Osteoblast (primary cell): Measurements from ENCODE around the gene DNAI1. TPM values are rescaled to one million over a fixed set of nuclear protein-coding genes. Genes with fewer than 3 reads are reported as not detected.

Source experiments
- DNase-seq: peaks from one replicate; pipeline ENCODE4 v3.0.0; 2011; ENCODE audit warnings: low spot score, mixed read lengths; ENCODE audit not compliant: insufficient read length; ENCODE audit errors: missing footprints
- H2AFZ ChIP-seq: 2 replicates; pipeline ENCODE4 v1.6.0; 2011; ENCODE audit warnings: mild to moderate bottlenecking, low read length
- H3K27ac ChIP-seq: 2 replicates; pipeline ENCODE4 v1.5.1; 2011; ENCODE audit warnings: mild to moderate bottlenecking, low read depth, low read length, moderate library complexity
- H3K27me3 ChIP-seq: 2 replicates; pipeline ENCODE4 v1.6.0; 2012; ENCODE audit warnings: mild to moderate bottlenecking, control low read depth, inconsistent platforms, low read length, moderate library complexity; ENCODE audit not compliant: insufficient read depth
- H3K36me3 ChIP-seq: 2 replicates; pipeline ENCODE4 v1.5.1; 2011; ENCODE audit warnings: mild to moderate bottlenecking, low read length, control low read depth, moderate library complexity; ENCODE audit not compliant: insufficient read depth
- H3K4me1 ChIP-seq: 2 replicates; pipeline ENCODE4 v1.5.1; 2011; ENCODE audit warnings: mild to moderate bottlenecking, low read length, control low read depth, moderate library complexity; ENCODE audit not compliant: insufficient read depth
- H3K4me2 ChIP-seq: 2 replicates; pipeline ENCODE4 v1.6.0; 2011; ENCODE audit warnings: mild to moderate bottlenecking, low read length; ENCODE audit not compliant: insufficient read depth
- H3K4me3 ChIP-seq: fragments of 200-600 bp; sonication (generic); 3 replicates; pipeline ENCODE4 v1.5.1; 2012; ENCODE audit warnings: mild to moderate bottlenecking, low read length, inconsistent platforms; ENCODE audit not compliant: insufficient read depth
- H3K79me2 ChIP-seq: 2 replicates; pipeline ENCODE4 v1.6.0; 2012; ENCODE audit warnings: mild to moderate bottlenecking, low read length, control low read depth, inconsistent platforms; ENCODE audit not compliant: insufficient read depth
- H3K9me3 ChIP-seq: 2 replicates; pipeline ENCODE4 v1.5.1; 2011; ENCODE audit warnings: low read depth, low read length, control low read depth
- H4K20me1 ChIP-seq: 2 replicates; pipeline ENCODE4 v1.6.0; 2012; ENCODE audit warnings: mild to moderate bottlenecking, low read length, control low read depth; ENCODE audit not compliant: insufficient read depth
- CTCF ChIP-seq: IDR thresholded peaks from 2 replicates; pipeline ENCODE4 v1.5.1; 2011; ENCODE audit warnings: mild to moderate bottlenecking, low read depth, low read length, moderate library complexity; ENCODE audit errors: extremely low read depth
- total RNA-seq: library from RNA; depleted of rRNA; stranded (reverse); fragments of >200 nt; gene quantifications from 2 replicates; pipeline ENCODE4 v1.2.3, GENCODE V29; 2012

DNAI1 gene
- total RNA-seq, 1 donor, result 47.4 TPM

- H4K20me1 ChIP-seq, result peaks cover 62% of the 10 kb centered on the region
- H3K36me3 ChIP-seq, result no peaks in the 10 kb centered on the region
- no peak overlapping the region for H3K27ac ChIP-seq
- H3K4me2 ChIP-seq, result no peak overlapping the region
- H3K4me1 ChIP-seq, result no peaks in the 10 kb centered on the region
- no peaks in the 10 kb centered on the region for H3K9me3 ChIP-seq
- H3K79me2 ChIP-seq, result no peaks in the 10 kb centered on the region
- H3K27me3 ChIP-seq, result no peaks in the 10 kb centered on the region
- no peak overlapping the region for H2AFZ ChIP-seq
- TF ChIP-seq CTCF, result no peak
- no peak overlapping the region for H3K4me3 ChIP-seq
- DNase-seq, result no peak
Observed at GRCh38 chr9:34417734-34418133, 40.9 kb upstream of the DNAI1 start.

- no peaks in the 10 kb centered on the region for H3K9me3 ChIP-seq
- no peak overlapping the region for H3K4me3 ChIP-seq
- TF ChIP-seq CTCF, result no peak
- H3K4me1 ChIP-seq, result no peaks in the 10 kb centered on the region
- no peaks in the 10 kb centered on the region for H3K79me2 ChIP-seq
- H2AFZ ChIP-seq, result no peak overlapping the region
- H3K27me3 ChIP-seq, result no peaks in the 10 kb centered on the region
- H3K27ac ChIP-seq, result no peak overlapping the region
- no peak for DNase-seq
- no peaks in the 10 kb centered on the region for H3K36me3 ChIP-seq
- H3K4me2 ChIP-seq, result no peak overlapping the region
- H4K20me1 ChIP-seq, result peaks cover 56% of the 10 kb centered on the region
Observed at GRCh38 chr9:34419716-34420504, 38.7 kb upstream of the DNAI1 start.

- H3K4me1 ChIP-seq, result peaks cover 6% of the 10 kb centered on the region
- H3K79me2 ChIP-seq, result no peaks in the 10 kb centered on the region
- no peak overlapping the region for H2AFZ ChIP-seq
- H3K4me2 ChIP-seq, result no peak overlapping the region
- H3K4me3 ChIP-seq, result no peak overlapping the region
- no peak overlapping the region for H3K27ac ChIP-seq
- peaks cover 75% of the 10 kb centered on the region for H4K20me1 ChIP-seq
- H3K27me3 ChIP-seq, result no peaks in the 10 kb centered on the region
- DNase-seq, result no peak
- H3K36me3 ChIP-seq, result no peaks in the 10 kb centered on the region
- no peaks in the 10 kb centered on the region for H3K9me3 ChIP-seq
- no peak for TF ChIP-seq CTCF
Observed at GRCh38 chr9:34426347-34427074, 32.1 kb upstream of the DNAI1 start.

GRCh38 chr9:34428325-34428958, 30.2 kb upstream of the DNAI1 start:
- DNase-seq, result no peak
- peaks cover 6% of the 10 kb centered on the region for H3K4me1 ChIP-seq
- H3K27ac ChIP-seq, result no peak overlapping the region
- H4K20me1 ChIP-seq, result peaks cover 77% of the 10 kb centered on the region
- no peaks in the 10 kb centered on the region for H3K9me3 ChIP-seq
- H3K79me2 ChIP-seq, result no peaks in the 10 kb centered on the region
- no peaks in the 10 kb centered on the region for H3K36me3 ChIP-seq
- no peak overlapping the region for H3K4me3 ChIP-seq
- no peak overlapping the region for H3K4me2 ChIP-seq
- no peak overlapping the region for H2AFZ ChIP-seq
- no peaks in the 10 kb centered on the region for H3K27me3 ChIP-seq
- TF ChIP-seq CTCF, result no peak
